ENCODE measurements around the gene FCN3.

- no peak for TF ChIP-seq POLR2AphosphoS5 (IDR thresholded peaks at IDR 0.05; ENCODE audit: low read depth, low read length)
- TF ChIP-seq TAF1 (IDR thresholded peaks at IDR 0.05; ENCODE audit: borderline replicate concordance, insufficient read depth, low read length), result no peak
- TF ChIP-seq SIN3A (IDR thresholded peaks at IDR 0.05; ENCODE audit: borderline replicate concordance, insufficient read depth, low read length), result no peak
- no peak for TF ChIP-seq REST (IDR thresholded peaks at IDR 0.05; ENCODE audit: insufficient read depth in 1 of 2, low read depth in 2 of 2, low read length in 2 of 2)
Measured at GRCh38 chr1:27413004-27413403, 38.4 kb upstream of the FCN3 start.

Measured in PFSK-1 (cell line).